GM12878 (cell line): Measurements from ENCODE around the gene GSTA1. TPM values are rescaled to one million over a fixed set of nuclear protein-coding genes. Genes with fewer than 3 reads are reported as not detected.
"Not testable (repeated sequence)": the region's sequence is repeated elsewhere in the genome, so short reads cannot be mapped to it uniquely, and the experiment has no call there.

Experiments used
- ATAC-seq: fragments of 200-7000 bp; cut with Tn5 transposase; 3 replicates; pipeline ENCODE4 v1.9.1; 2020; ENCODE audit warnings: mild to moderate bottlenecking, moderate library complexity
- Bru-seq: library from RNA; stranded (reverse); fragments of 400-500 nt; gene quantifications from one replicate; lab custom pipeline; 2021; lab: Mats Ljungman, UMichigan
- BruChase-seq, 2 experiments: library from RNA; stranded (reverse); fragments of 400-500 nt; gene quantifications; one replicate each; lab custom pipeline; 2021; lab: Mats Ljungman, UMichigan
- BruUV-seq: library from RNA; stranded (reverse); fragments of 400-500 nt; replicated peaks from 2 replicates; lab custom pipeline; 2021; lab: Mats Ljungman, UMichigan
- CTCF ChIA-PET: fragments of 300-600 bp; sonication (Branson Sonifier 250); formaldehyde crosslinking; extraction: SDS; loops from one replicate; lab custom pipeline; 2021; ENCODE audit warnings: inconsistent platforms; lab: Yijun Ruan, JAX
- POLR2A ChIA-PET: fragments of 350-600 bp; formaldehyde crosslinking; extraction: SDS; loops from one replicate; lab custom pipeline; 2021; ENCODE audit warnings: inconsistent platforms; lab: Charles Lee
- RAD21 ChIA-PET: fragments of 300-600 bp; sonication (Branson Sonifier 250); formaldehyde crosslinking; loops from one replicate; lab custom pipeline; 2023; ENCODE audit warnings: antibody characterized with exemption; ENCODE audit not compliant: unreplicated experiment; lab: Charles Lee
- SMC1A ChIA-PET: fragments of 300-600 bp; sonication (Branson Sonifier 250); formaldehyde crosslinking; loops from one replicate; lab custom pipeline; 2023; ENCODE audit not compliant: unreplicated experiment, uncharacterized antibody; lab: Charles Lee
- DNase-seq: peaks from one replicate; pipeline ENCODE4 v3.0.0-alpha.2; 2011; ENCODE audit warnings: low read depth, low spot score
- FAIRE-seq: peaks from 3 replicates; lab custom pipeline; 2011; peaks lifted over from hg19 to GRCh38; lab: Jason Lieb, UNC
- H2AFZ ChIP-seq: 2 replicates; pipeline ENCODE4 v1.6.0; 2011; ENCODE audit warnings: low read depth, low read length, control low read depth; ENCODE audit not compliant: control insufficient read depth
- H3K27ac ChIP-seq: 2 replicates; pipeline ENCODE4 v1.5.1; 2011; ENCODE audit warnings: control low read depth; ENCODE audit not compliant: control insufficient read depth, insufficient read depth
- H3K27me3 ChIP-seq, 2 experiments: replicated peaks in 1 of 2; 2 replicates each; pipeline versions ENCODE4 v1.6.0 to v1.6.1; 2011; ENCODE audit warnings: low read length in 1 of 2; ENCODE audit not compliant: control insufficient read depth in 2 of 2, insufficient read depth in 2 of 2
- H3K36me3 ChIP-seq, 2 experiments: 2 replicates each; pipeline ENCODE4 v1.5.1; 2011; ENCODE audit warnings: low read length in 1 of 2; ENCODE audit not compliant: control insufficient read depth in 2 of 2, insufficient read depth in 2 of 2
- H3K4me1 ChIP-seq: 2 replicates; pipeline ENCODE4 v1.6.1; 2011; ENCODE audit warnings: mild to moderate bottlenecking, low read length, moderate library complexity, mixed read lengths; ENCODE audit not compliant: control insufficient read depth, insufficient read depth
- H3K4me2 ChIP-seq: 2 replicates; pipeline ENCODE4 v1.6.0; 2011; ENCODE audit warnings: control low read depth; ENCODE audit not compliant: control insufficient read depth, insufficient read depth
- H3K4me3 ChIP-seq: fragments of 200-600 bp; sonication (generic); 2 replicates; pipeline ENCODE4 v1.5.1; 2016
- H3K79me2 ChIP-seq: 2 replicates; pipeline ENCODE4 v1.6.0; 2011; ENCODE audit warnings: low read length; ENCODE audit not compliant: control insufficient read depth, insufficient read depth
- H3K9ac ChIP-seq: 2 replicates; pipeline ENCODE4 v1.8.0; 2011; ENCODE audit warnings: low read length, control low read depth, mixed read lengths; ENCODE audit not compliant: control insufficient read depth, insufficient read depth
- H3K9me3 ChIP-seq: replicated peaks from 3 replicates; pipeline ENCODE4 v1.5.1; 2011; ENCODE audit warnings: mild to moderate bottlenecking, low read length; ENCODE audit not compliant: control insufficient read depth, insufficient read depth
- H4K20me1 ChIP-seq: 2 replicates; pipeline ENCODE4 v1.6.0; 2011; ENCODE audit not compliant: control insufficient read depth, insufficient read depth
- HDAC2 ChIP-seq: fragments of 200-600 bp; sonication (generic); IDR thresholded peaks from 2 replicates; pipeline ENCODE4 v1.6.1; 2017
- MXI1 ChIP-seq: fragments of 150-350 bp; IDR thresholded peaks from 2 replicates; pipeline ENCODE4 v1.6.1; 2011; ENCODE audit warnings: low read depth, mild to moderate bottlenecking, inconsistent platforms, low read length, improper control_type of control experiment
- WGBS: methylation state at CpG from one replicate; pipeline ENCODE4 v1.1.6; 2016; ENCODE audit warnings: low lambda C conversion rate; ENCODE audit not compliant: insufficient replicate concordance, insufficient coverage; ENCODE audit errors: missing lambda C conversion rate; 5-methylcytosine and 5-hydroxymethylcytosine counted together
- in situ Hi-C: fragments of 300-500 bp; cut with MboI; formaldehyde crosslinking; loops from 9 replicates; pipeline ENCODE4 v1.14.3; 2018; ENCODE audit warnings: mixed read lengths
- intact Hi-C: fragments of 100-400 bp; cut with micrococcal nuclease; formaldehyde crosslinking; loops from one replicate; pipeline ENCODE4 v1.14.2; 2022; ENCODE audit not compliant: unreplicated experiment
- long read RNA-seq, 2 experiments: library from polyadenylated mRNA; unstranded; transcript quantifications; one replicate each; pipeline ENCODE4 v2.0.0, GENCODE V29; 2019 to 2020
- polyA minus RNA-seq, 3 experiments: library from RNA; depleted of rRNA, polyadenylated mRNA; stranded (reverse); fragments of >200 nt; gene quantifications; 2 replicates each; pipeline ENCODE4 v1.2.3, GENCODE V29; 2011
- polyA plus RNA-seq, 11 experiments: library from polyadenylated mRNA; depleted of rRNA in 4 of 11; unstranded in 6 of 11; stranded (reverse) in 5 of 11; fragments of >200 nt; fragmentation: Nextera tagmentation in 4 of 11; fragmentation: Illumina TruSeq in 1 of 11; extraction: Ambion mirVana in 4 of 11; extraction: Trizol in 1 of 11; gene quantifications; 1 replicate in 1 of 11; 2 replicates in 10 of 11; pipeline versions ENCODE4 v1.2.1 to v1.2.3, GENCODE V29; 2011 to 2016; ENCODE audit warnings: inconsistent platforms in 2 of 11, missing spikeins in 2 of 11, low read depth in 1 of 11
- total RNA-seq, 4 experiments: library from RNA; depleted of rRNA in 3 of 4; stranded (reverse); fragments of >200 nt in 3 of 4; fragmentation: Illumina TruSeq in 1 of 4; extraction: Trizol in 1 of 4; gene quantifications; 2 replicates each; pipeline versions ENCODE4 v1.2.1 to v1.2.3, GENCODE V29; 2013 to 2021

Gene GSTA1
- total RNA-seq (2013; cell fraction: nucleolus; rRNA removed) = not detected in 2 replicates
- total RNA-seq (2014; rRNA removed) = not detected in 2 replicates
- total RNA-seq (2014; rRNA removed; fragmentation: Illumina TruSeq; extraction: Trizol) = not detected in 2 replicates
- total RNA-seq (2021) = 0.51 and 0.56 TPM in 2 replicates
- not detected for polyA plus RNA-seq (2011; ENCODE audit: low read depth)
- not detected in 2 replicates for polyA plus RNA-seq (2011; rRNA removed)
- not detected in 2 replicates for polyA plus RNA-seq (2011; cell fraction: cytosol; rRNA removed)
- polyA plus RNA-seq (2011; cell fraction: nucleus; rRNA removed) = not detected in 2 replicates
- not detected in 2 replicates for polyA plus RNA-seq (2012)
- polyA plus RNA-seq (2014; fragmentation: Illumina TruSeq; extraction: Trizol) = not detected in 2 replicates
- polyA plus RNA-seq (2014; fragmentation: Nextera tagmentation; extraction: Ambion mirVana) = not detected
- polyA plus RNA-seq (2014; rRNA removed) = not detected in 2 replicates
- not detected for polyA plus RNA-seq (2016; fragmentation: Nextera tagmentation; extraction: Ambion mirVana)
- polyA minus RNA-seq (2011; rRNA and poly(A)+ RNA removed) = not detected in 2 replicates
- not detected in 2 replicates for polyA minus RNA-seq (2011; cell fraction: cytosol; rRNA and poly(A)+ RNA removed)
- not detected in 2 replicates for polyA minus RNA-seq (2011; cell fraction: nucleus; rRNA and poly(A)+ RNA removed)
- not detected for Bru-seq, nascent RNA
- BruChase-seq, experiment 1, labeled RNA remaining after a 6-hour chase = not detected
- BruChase-seq, experiment 2, labeled RNA remaining after a 2-hour chase = percentile 7 among the genes with signal in this experiment
- long read RNA-seq, experiment 1 = 0 reads
- long read RNA-seq, experiment 2 = 0 reads

DNA sequence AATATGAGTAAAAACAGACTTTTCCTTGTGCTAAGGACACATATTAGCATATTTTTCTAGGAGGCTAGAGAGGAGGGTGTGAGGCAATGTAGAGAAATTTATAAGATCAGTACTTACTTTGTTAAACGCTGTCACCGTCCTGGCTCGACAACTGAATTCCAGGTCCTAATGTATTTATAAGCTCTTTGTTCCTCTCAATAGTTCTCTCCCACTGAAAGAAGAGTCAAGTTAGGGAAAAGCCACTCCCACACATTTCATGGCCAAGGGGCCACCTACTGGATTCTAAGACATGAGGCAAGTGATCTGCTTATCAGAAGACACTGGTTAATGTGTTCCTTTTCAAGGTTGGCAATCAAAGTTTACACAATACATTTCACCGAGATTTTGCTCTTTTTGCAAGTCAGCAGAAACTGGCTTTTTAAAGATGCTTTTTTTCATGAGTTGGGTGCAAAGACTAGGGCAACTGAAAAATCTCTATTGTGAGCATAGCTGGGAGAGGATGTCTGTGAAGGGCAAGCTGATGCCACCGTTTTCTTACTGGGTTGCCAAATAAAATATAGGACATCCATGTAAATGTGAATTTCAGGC lies at the start of gene GSTA1:
Gene GSTA1 (minus strand): TSS at position 149 of the 588 bp plus-strand sequence. CDS start 4,549 bp downstream, outside the sequence.
- SMC1A ChIA-PET, H3K4me1 ChIP-seq, H4K20me1 ChIP-seq, intact Hi-C loops, H3K36me3 ChIP-seq, RAD21 ChIA-PET, H2AFZ ChIP-seq, H3K27me3 ChIP-seq, DNase-seq, H3K27ac ChIP-seq, H3K9ac ChIP-seq, BruUV-seq, FAIRE-seq, POLR2A ChIA-PET, H3K9me3 ChIP-seq, H3K4me2 ChIP-seq, H3K79me2 ChIP-seq, in situ Hi-C loops, H3K4me3 ChIP-seq, ATAC-seq: not testable (repeated sequence)
- CTCF ChIA-PET = interaction anchor here (0.6 kb wide), 1 partner anchor 40 kb away, joined by 3 read pairs; the partner anchor contains the start of gene GSTA2
- WGBS = 73% methylated on average over 5 of the region's 5 CpGs

DNA sequence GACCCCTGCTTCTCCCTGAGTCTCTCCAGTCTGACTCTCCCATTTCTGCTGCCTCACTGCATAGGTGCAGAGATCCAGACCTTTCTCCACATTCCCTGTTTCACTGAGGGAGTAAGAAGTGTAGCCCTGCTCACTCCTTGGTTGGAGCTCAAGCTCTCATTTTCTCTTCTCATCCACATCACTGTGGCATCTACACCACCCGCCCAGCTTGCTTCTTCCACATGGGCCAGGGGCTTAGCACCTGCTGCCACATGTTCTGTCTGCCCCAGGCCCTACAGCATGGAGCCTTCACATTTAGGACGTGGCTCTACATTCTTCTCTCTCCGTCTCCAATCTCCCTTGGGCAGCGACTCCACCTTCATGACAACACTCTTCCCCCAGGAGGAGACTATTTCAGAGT lies 45.5 kb upstream of the GSTA1 start:
- no peak for FAIRE-seq
- DNase-seq = no peak
- ChIA-PET CTCF (no interaction called here), RAD21 (no interaction called here), SMC1A (no interaction called here)
- Histone ChIP-seq H3K36me3 (no peaks in the 10 kb centered on the region), H3K27me3 (no peaks in the 10 kb centered on the region; a peak in 1 of 4 replicates), H3K9me3 (no peaks in the 10 kb centered on the region), H3K4me1 (no peaks in the 10 kb centered on the region), H3K4me2 (no peak overlapping the region)
- WGBS = 0% methylated on average over 4 of the region's 4 CpGs
- BruUV-seq = no TSS peak
- TF ChIP-seq MXI1 (no peak), HDAC2 (no peak)
- TF ChIP-seq, all 136 proteins: peak for 0
- in situ Hi-C loops (no loop called here), intact Hi-C loops (no loop called here)
- H3K27ac ChIP-seq = no peak overlapping the region
- H3K79me2 ChIP-seq = no peaks in the 10 kb centered on the region
- no peak overlapping the region for H3K9ac ChIP-seq
- H2AFZ ChIP-seq = no peak overlapping the region
- no peak overlapping the region for H3K4me3 ChIP-seq
- POLR2A ChIA-PET = no interaction called here
- no peak for ATAC-seq
- H4K20me1 ChIP-seq = no peaks in the 10 kb centered on the region
